Loucy (cell line): ENCODE measurements around the gene SLC9A3.
A peak's percentile ranks its signal among the peaks of the same experiment; 100 is the strongest.

Experiments
- H2AFZ ChIP-seq: fragments of 200-600 bp; sonication (generic); 2 replicates; pipeline ENCODE4 v1.6.0; 2016; ENCODE audit warnings: antibody characterized with exemption, mild to moderate bottlenecking, low read length, moderate library complexity
- H3F3A ChIP-seq: fragments of 200-600 bp; 2 replicates; pipeline ENCODE4 v1.6.0; 2016; ENCODE audit warnings: antibody characterized with exemption, low read depth, mild to moderate bottlenecking
- H3K27me3 ChIP-seq: fragments of 200-600 bp; sonication (generic); 2 replicates; pipeline ENCODE4 v1.6.1; 2014; ENCODE audit warnings: low read length, mild to moderate bottlenecking; ENCODE audit not compliant: insufficient read depth, poor library complexity, severe bottlenecking
- H3K36me3 ChIP-seq: fragments of 200-600 bp; sonication (generic); 2 replicates; pipeline ENCODE4 v1.6.1; 2016; ENCODE audit warnings: low read length; ENCODE audit not compliant: insufficient read depth
- H3K4me1 ChIP-seq: fragments of 200-600 bp; sonication (generic); 2 replicates; pipeline ENCODE4 v1.5.1; 2014; ENCODE audit warnings: low read length, mild to moderate bottlenecking; ENCODE audit not compliant: insufficient read depth, poor library complexity, severe bottlenecking
- H3K4me2 ChIP-seq: fragments of 200-600 bp; sonication (generic); 2 replicates; pipeline ENCODE4 v1.6.0; 2014; ENCODE audit warnings: antibody characterized with exemption, low read length, low read depth, mild to moderate bottlenecking; ENCODE audit not compliant: poor library complexity, severe bottlenecking
- H3K4me3 ChIP-seq: fragments of 200-600 bp; sonication (generic); 2 replicates; pipeline ENCODE4 v1.5.1; 2014; ENCODE audit warnings: low read length, mild to moderate bottlenecking, mixed read lengths; ENCODE audit not compliant: poor library complexity, severe bottlenecking
- H3K79me2 ChIP-seq: fragments of 200-600 bp; sonication (generic); 2 replicates; pipeline ENCODE4 v1.6.1; 2014; ENCODE audit warnings: low read length; ENCODE audit not compliant: insufficient read depth
- H3K9ac ChIP-seq: fragments of 200-600 bp; sonication (generic); 2 replicates; pipeline ENCODE4 v1.6.0; 2014; ENCODE audit warnings: mild to moderate bottlenecking, low read depth, low read length, moderate library complexity; ENCODE audit not compliant: poor library complexity, severe bottlenecking
- H3K9me2 ChIP-seq: fragments of 200-600 bp; sonication (generic); replicated peaks from 2 replicates; pipeline ENCODE4 v1.6.1; 2016; ENCODE audit warnings: low read depth, low read length, mixed read lengths
- H3K9me3 ChIP-seq: fragments of 200-600 bp; sonication (generic); 2 replicates; pipeline ENCODE4 v1.6.1; 2014; ENCODE audit warnings: mild to moderate bottlenecking, antibody characterized with exemption, low read length, low read depth; ENCODE audit not compliant: insufficient read depth
- H4K20me1 ChIP-seq: fragments of 200-600 bp; sonication (generic); 2 replicates; pipeline ENCODE4 v1.6.0; 2014; ENCODE audit warnings: antibody characterized with exemption, low read length, mild to moderate bottlenecking; ENCODE audit not compliant: insufficient read depth, poor library complexity, severe bottlenecking
- CTCF ChIP-seq: fragments of 200-600 bp; sonication (generic); conservative IDR thresholded peaks from 2 replicates; pipeline ENCODE4 v1.5.1; 2014; ENCODE audit warnings: mild to moderate bottlenecking, antibody characterized with exemption, low read length
- EZH2phosphoT487 ChIP-seq: fragments of 200-600 bp; IDR thresholded peaks from 2 replicates; pipeline ENCODE4 v1.6.1; 2018; ENCODE audit warnings: antibody characterized with exemption, mild to moderate bottlenecking, moderate library complexity, borderline replicate concordance

SLC9A3 gene

GRCh38 chr5:556909-557441 is 32.7 kb upstream of the SLC9A3 start:
- H3K4me2 ChIP-seq: peak overlapping the region; percentile 42
- no peak for TF ChIP-seq EZH2phosphoT487
- H3K9ac ChIP-seq: no peak overlapping the region
- H3K36me3 ChIP-seq: no peaks in the 10 kb centered on the region
- H3K9me2 ChIP-seq: no peaks in the 10 kb centered on the region
- no peaks in the 10 kb centered on the region; the same call in 1 of the 2 replicates for H3K79me2 ChIP-seq
- peak overlapping the region; percentile 5 for H3K4me3 ChIP-seq
- H2AFZ ChIP-seq: no peak overlapping the region
- H3K9me3 ChIP-seq: peaks cover 3% of the 10 kb centered on the region; the same call in 1 of the 2 replicates
- no peaks in the 10 kb centered on the region for H3K27me3 ChIP-seq
- no peaks in the 10 kb centered on the region; the same call in 1 of the 2 replicates for H3F3A ChIP-seq
- peaks cover 22% of the 10 kb centered on the region for H3K4me1 ChIP-seq
- no peaks in the 10 kb centered on the region for H4K20me1 ChIP-seq

- no peaks in the 10 kb centered on the region for H4K20me1 ChIP-seq
- H3K4me1 ChIP-seq: peaks cover 16% of the 10 kb centered on the region
- H3K4me2 ChIP-seq: no peak overlapping the region
- no peaks in the 10 kb centered on the region; the same call in 1 of the 2 replicates for H3F3A ChIP-seq
- H3K4me3 ChIP-seq: no peak overlapping the region
- no peak overlapping the region for H2AFZ ChIP-seq
- H3K27me3 ChIP-seq: no peaks in the 10 kb centered on the region
- H3K79me2 ChIP-seq: no peaks in the 10 kb centered on the region; the same call in 1 of the 2 replicates
- H3K36me3 ChIP-seq: no peaks in the 10 kb centered on the region
- no peak overlapping the region for H3K9ac ChIP-seq
- no peaks in the 10 kb centered on the region for H3K9me2 ChIP-seq
- H3K9me3 ChIP-seq: peaks cover 3% of the 10 kb centered on the region; the same call in 1 of the 2 replicates
- TF ChIP-seq CTCF: no peak
- no peak for TF ChIP-seq EZH2phosphoT487
These were observed 30.9 kb upstream of the SLC9A3 start for GRCh38 chr5:555058-555623.

- Histone ChIP-seq H3K4me3 (no peak overlapping the region), H3K4me2 (no peak overlapping the region), H3K79me2 (no peaks in the 10 kb centered on the region; the same call in 1 of the 2 replicates), H4K20me1 (no peaks in the 10 kb centered on the region), H2AFZ (no peak overlapping the region), H3K27me3 (no peaks in the 10 kb centered on the region), H3K36me3 (no peaks in the 10 kb centered on the region), H3K9me2 (no peaks in the 10 kb centered on the region), H3F3A (no peaks in the 10 kb centered on the region; the same call in 1 of the 2 replicates), H3K4me1 (peaks cover 10% of the 10 kb centered on the region), H3K9ac (no peak overlapping the region), H3K9me3 (peaks cover 3% of the 10 kb centered on the region; the same call in 1 of the 2 replicates)
- TF ChIP-seq EZH2phosphoT487 (no peak), CTCF (no peak)
These were observed 30.2 kb upstream of the SLC9A3 start for GRCh38 chr5:554284-554988.
